H1 (cell line): ENCODE measurements around the gene GATAD2B. TPM values are rescaled to one million over a fixed set of nuclear protein-coding genes. Genes with fewer than 3 reads are reported as not detected.

ENCODE experiments used
- CTCF ChIA-PET: fragments of 300-600 bp; sonication (Branson Sonifier 250); formaldehyde crosslinking; loops from one replicate; lab custom pipeline; 2021; ENCODE audit not compliant: partially characterized antibody; lab: Charles Lee
- POLR2A ChIA-PET: fragments of 300-600 bp; sonication (Branson Sonifier 250); formaldehyde crosslinking; loops from one replicate; lab custom pipeline; 2021; ENCODE audit warnings: inconsistent platforms; ENCODE audit not compliant: partially characterized antibody; lab: Charles Lee
- DNase-seq, 2 experiments: peaks; one replicate each; pipeline versions ENCODE4 v3.0.0 to v3.0.0-alpha.2; 2010 to 2022; ENCODE audit warnings: low spot score in 2 of 2, low read depth in 1 of 2, mixed read lengths in 1 of 2
- FAIRE-seq: peaks from 2 replicates; lab custom pipeline; 2011; peaks lifted over from hg19 to GRCh38; lab: Jason Lieb, UNC
- H2AFZ ChIP-seq: 2 replicates; pipeline ENCODE4 v1.8.1; 2012; ENCODE audit warnings: low read length, inconsistent platforms
- H2AK5ac ChIP-seq: 2 replicates; pipeline ENCODE4 v1.6.1; 2013; ENCODE audit warnings: low read depth, low read length
- H2BK120ac ChIP-seq: replicated peaks from 2 replicates; pipeline ENCODE3; 2013; ENCODE audit warnings: low read depth, low read length, inconsistent platforms
- H2BK12ac ChIP-seq: 2 replicates; pipeline ENCODE4 v1.6.1; 2013; ENCODE audit warnings: low read depth, low read length
- H2BK15ac ChIP-seq: 2 replicates; pipeline ENCODE4 v1.6.1; 2013; ENCODE audit warnings: low read length
- H2BK20ac ChIP-seq: 2 replicates; pipeline ENCODE4 v1.6.1; 2013; ENCODE audit warnings: low read length
- H2BK5ac ChIP-seq: 2 replicates; pipeline ENCODE4 v1.6.1; 2013; ENCODE audit warnings: low read depth, low read length
- H3K14ac ChIP-seq: 2 replicates; pipeline ENCODE4 v1.6.1; 2013; ENCODE audit warnings: inconsistent platforms; ENCODE audit not compliant: insufficient read length
- H3K18ac ChIP-seq: 2 replicates; pipeline ENCODE4 v1.6.1; 2013; ENCODE audit warnings: low read length; ENCODE audit errors: extremely low read depth
- H3K23ac ChIP-seq: 2 replicates; pipeline ENCODE4 v1.6.1; 2013; ENCODE audit warnings: inconsistent platforms; ENCODE audit not compliant: insufficient read length
- H3K23me2 ChIP-seq: 2 replicates; pipeline ENCODE4 v1.6.1; 2013; ENCODE audit warnings: low read depth, low read length
- H3K27ac ChIP-seq: 2 replicates; pipeline ENCODE4 v1.6.1; 2011; ENCODE audit warnings: low read depth, low read length, inconsistent platforms
- H3K27me3 ChIP-seq, 4 experiments: replicated peaks in 1 of 4; 1 replicate in 1 of 4; 2 replicates in 3 of 4; pipeline versions ENCODE4 v1.6.1 to v1.8.1; 2011 to 2013; ENCODE audit warnings: low read length in 3 of 4, mild to moderate bottlenecking in 3 of 4, inconsistent platforms in 2 of 4, mixed read lengths in 2 of 4, moderate library complexity in 1 of 4; ENCODE audit not compliant: control insufficient read depth in 3 of 4, insufficient read depth in 3 of 4; ENCODE audit errors: extremely low read depth in 1 of 4
- H3K36me3 ChIP-seq, 4 experiments: 2 replicates each; pipeline versions ENCODE4 v1.6.1 to v1.8.1; 2011 to 2013; ENCODE audit warnings: mild to moderate bottlenecking in 4 of 4, low read length in 3 of 4, moderate library complexity in 2 of 4, control low read depth in 1 of 4, inconsistent platforms in 1 of 4; ENCODE audit not compliant: insufficient read depth in 4 of 4, control insufficient read depth in 2 of 4
- H3K4ac ChIP-seq: replicated peaks from 2 replicates; pipeline ENCODE3; 2013; ENCODE audit warnings: low read length, low read depth, mixed read lengths, inconsistent platforms; ENCODE audit not compliant: insufficient read length
- H3K4me1 ChIP-seq, 4 experiments: replicated peaks in 1 of 4; 1 replicate in 1 of 4; 2 replicates in 3 of 4; pipeline versions ENCODE4 v1.6.1 to v1.8.1; 2011 to 2013; ENCODE audit warnings: low read length in 3 of 4, inconsistent platforms in 2 of 4, mixed read lengths in 1 of 4; ENCODE audit not compliant: insufficient read depth in 4 of 4, control insufficient read depth in 3 of 4
- H3K4me2 ChIP-seq, 2 experiments: 2 replicates each; pipeline versions ENCODE4 v1.6.1 to v1.8.1; 2011 to 2013; ENCODE audit warnings: low read depth in 2 of 2, low read length in 2 of 2, control low read depth in 1 of 2, inconsistent platforms in 1 of 2, mild to moderate bottlenecking in 1 of 2; ENCODE audit not compliant: insufficient read depth in 1 of 2
- H3K4me3 ChIP-seq, 4 experiments: fragments of 200-600, 300-600 bp in 1 of 4; sonication (generic), shearing (Covaris generic), sonication (Bioruptor Twin) in 1 of 4; 2 replicates each; pipeline versions ENCODE4 v1.5.1 to v1.8.1; 2011 to 2016; ENCODE audit warnings: low read length in 4 of 4, low read depth in 3 of 4, control low read depth in 2 of 4, inconsistent platforms in 2 of 4, mild to moderate bottlenecking in 2 of 4, mixed read lengths in 1 of 4, moderate library complexity in 1 of 4; ENCODE audit not compliant: insufficient read depth in 2 of 4; ENCODE audit errors: extremely low read depth in 1 of 4
- H3K56ac ChIP-seq: replicated peaks from 2 replicates; pipeline ENCODE3; 2013; ENCODE audit warnings: low read depth, mild to moderate bottlenecking, mixed read lengths, low read length, inconsistent platforms; ENCODE audit not compliant: insufficient read length
- H3K79me1 ChIP-seq: 2 replicates; pipeline ENCODE4 v1.6.1; 2013; ENCODE audit warnings: low read depth, low read length, control low read depth
- H3K79me2 ChIP-seq, 2 experiments: 2 replicates each; pipeline versions ENCODE4 v1.6.1 to v1.8.1; 2012 to 2013; ENCODE audit warnings: low read length in 2 of 2, mild to moderate bottlenecking in 2 of 2, inconsistent platforms in 1 of 2; ENCODE audit not compliant: insufficient read depth in 2 of 2, control insufficient read depth in 1 of 2
- H3K9ac ChIP-seq, 4 experiments: replicated peaks in 1 of 4; 1 replicate in 1 of 4; 2 replicates in 3 of 4; pipeline versions ENCODE4 v1.6.1 to v1.8.1; 2011 to 2013; ENCODE audit warnings: low read depth in 3 of 4, low read length in 3 of 4, control low read depth in 2 of 4, mild to moderate bottlenecking in 2 of 4, moderate library complexity in 2 of 4, inconsistent platforms in 1 of 4; ENCODE audit errors: extremely low read depth in 1 of 4
- H3K9me3 ChIP-seq, 2 experiments: 2 replicates each; pipeline versions ENCODE4 v1.6.1 to v1.8.1; 2012 to 2013; ENCODE audit warnings: mild to moderate bottlenecking in 2 of 2, moderate library complexity in 2 of 2, control low read depth in 1 of 2, inconsistent platforms in 1 of 2, low read depth in 1 of 2, low read length in 1 of 2, mixed read lengths in 1 of 2; ENCODE audit not compliant: insufficient read depth in 2 of 2
- H4K20me1 ChIP-seq, 2 experiments: replicated peaks in 1 of 2; 2 replicates each; pipeline versions ENCODE3 to v1.8.1; 2011 to 2013; ENCODE audit warnings: inconsistent platforms in 2 of 2, low read length in 2 of 2, mild to moderate bottlenecking in 1 of 2; ENCODE audit not compliant: insufficient read depth in 2 of 2, control insufficient read depth in 1 of 2
- H4K5ac ChIP-seq: 2 replicates; pipeline ENCODE4 v1.6.1; 2013; ENCODE audit warnings: low read length, low read depth, mixed read lengths, inconsistent platforms; ENCODE audit not compliant: insufficient read length
- H4K8ac ChIP-seq: 2 replicates; pipeline ENCODE4 v1.8.0; 2013; ENCODE audit warnings: mild to moderate bottlenecking, moderate library complexity, low read length, inconsistent platforms; ENCODE audit not compliant: insufficient read depth; ENCODE audit errors: extremely low read depth
- H4K91ac ChIP-seq: replicated peaks from 2 replicates; pipeline ENCODE3; 2013; ENCODE audit warnings: low read length, mixed read lengths, inconsistent platforms; ENCODE audit not compliant: insufficient read length
- BRCA1 ChIP-seq: IDR thresholded peaks from 2 replicates; pipeline ENCODE4 v1.6.1; 2012; ENCODE audit warnings: low read depth, low read length, improper control_type of control experiment
- PHF8 ChIP-seq: fragments of 200-600 bp; sonication (generic); conservative IDR thresholded peaks from 2 replicates; pipeline ENCODE4 v1.7.1; 2012; ENCODE audit warnings: low read depth, mild to moderate bottlenecking, inconsistent platforms, low read length, moderate library complexity
- WGBS, 2 experiments: shearing (Covaris generic) in 1 of 2; methylation state at CpG; one replicate each; pipeline versions ENCODE4 v1.1.6 to v1.1.7; 2013 to 2015; ENCODE audit warnings: low lambda C conversion rate in 2 of 2, mixed read lengths in 2 of 2, inconsistent platforms in 1 of 2, low coverage in 1 of 2, missing lambda C conversion rate in 1 of 2; ENCODE audit not compliant: insufficient replicate concordance in 2 of 2, insufficient coverage in 1 of 2, insufficient read length in 1 of 2; ENCODE audit errors: extremely low coverage in 1 of 2, missing lambda C conversion rate in 1 of 2; 5-methylcytosine and 5-hydroxymethylcytosine counted together
- polyA plus RNA-seq, 7 experiments: library from polyadenylated mRNA; depleted of rRNA in 3 of 7; stranded (reverse) in 5 of 7; unstranded in 2 of 7; fragments of >200 nt in 5 of 7; fragments of 200-250 nt in 2 of 7; gene quantifications; 1 replicate in 5 of 7; 2 replicates in 1 of 7; 4 replicates in 1 of 7; pipeline versions ENCODE4 v1.2.1 to v1.2.3, GENCODE V29; 2011 to 2013; ENCODE audit warnings: missing spikeins in 2 of 7, mixed read lengths in 2 of 7
- total RNA-seq: library from RNA; stranded (reverse); fragmentation: NEBNext Ultra II Directional; extraction: Animal tissue kit (Norgen Biotek cat#: 25700); gene quantifications from 2 replicates; pipeline ENCODE4 v1.2.1, GENCODE V29; 2021

The GATAD2B gene
- total and polyA plus RNA-seq, 2 of the 8 experiments (the other 6 are each of a cell fraction or from before 2014, with no cell fraction given), result 8.4 to 39.1 TPM

DNA sequence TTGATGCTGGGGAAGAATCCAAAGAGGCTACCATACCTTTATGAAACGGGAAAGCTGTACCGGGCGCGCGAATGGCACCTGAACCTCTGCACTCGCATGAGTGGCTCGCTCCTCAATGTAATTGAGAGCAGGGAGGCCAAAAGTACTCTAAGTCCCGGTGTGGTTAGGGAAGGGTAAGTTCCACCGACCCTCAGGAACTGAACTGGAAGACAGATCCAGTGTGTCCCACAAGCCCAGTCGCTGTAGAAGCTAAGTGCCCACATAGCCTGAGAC is 1.0 kb downstream of the GATAD2B start:
- Histone ChIP-seq H3K23me2 (peaks cover 20% of the 10 kb centered on the region), H4K8ac (peak overlapping the region; percentile 20; the same call in 1 of the 2 replicates), H4K5ac (peak overlapping the region; percentile 24), H3K23ac (no peak overlapping the region), H3K27ac (peak overlapping the region; percentile 35; the same call in 1 of the 2 replicates), H2BK5ac (peak overlapping the region; percentile 82; the same call in 1 of the 2 replicates), H3K4me3 (peak overlapping the region; percentile 68 to 100 (median 94)), H3K9me3 (no peaks in the 10 kb centered on the region), H3K79me2 (peaks cover 34 to 53% of the 10 kb centered on the region in 2 experiments), H4K20me1 (peaks cover 26 to 29% of the 10 kb centered on the region in 2 experiments), H2AFZ (no peak overlapping the region), H2BK120ac (peak overlapping the region; percentile 34), H2BK20ac (no peak overlapping the region), H3K9ac (peak overlapping the region; percentile 47 to 93 (median 74)), H2BK15ac (no peak overlapping the region), H3K4me2 (peak overlapping the region; percentile 94 to 95), H3K4ac (no peak overlapping the region), H3K27me3 (no peaks in the 10 kb centered on the region), H3K79me1 (peaks cover 13% of the 10 kb centered on the region), H4K91ac (peak overlapping the region; percentile 29), H3K56ac (peak overlapping the region; percentile 60), H3K4me1 (peaks cover 6 to 14% (median 11%) of the 10 kb centered on the region in 4 experiments), H3K18ac (peak overlapping the region; percentile 60), H2BK12ac (peak overlapping the region; percentile 71; the same call in 1 of the 2 replicates), H3K36me3 (peaks cover 0 to 8% (median 0%) of the 10 kb centered on the region in 4 experiments; a peak in 4 of 8 replicates), H3K14ac (no peak overlapping the region), H2AK5ac (peak overlapping the region; percentile 43; the same call in 1 of the 2 replicates)
- no peak for TF ChIP-seq BRCA1
- peak; percentile 16; the same call in 1 of the 2 replicates for TF ChIP-seq PHF8
- POLR2A ChIA-PET, result interaction anchor here (0.6 to 7.9 kb wide), 20 partner anchors 10 to 469 kb away, joined by 3 to 73 read pairs (median 4); partner anchors contain the start of genes CREB3L4, CRTC2, DENND4B and JTB
- CTCF ChIA-PET, result interaction anchor here (1.0 to 2.3 kb wide), 7 partner anchors 8 to 294 kb away, joined by 3 to 9 read pairs (median 4); partner anchors contain the start of genes RAB13 and S100A13
- DNase-seq, result no peak
- no peak for FAIRE-seq
- WGBS, 2 experiments, result 5% methylated on average over 10 of the region's 10 CpGs; no CpG with 5 or more reads in 1 of the 2 experiments
